Stimulated activated CD4-positive, alpha-beta T cell treated with anti-CD3 and anti-CD28 coated beads, TNF-alpha, amount 100 ng/mL, for 24 hours (primary cell): ENCODE data around the gene MYH15.

ENCODE experiments used
- DNase-seq, 3 experiments: peaks; one replicate each; pipeline ENCODE4 v3.0.0-alpha.2; 2020; ENCODE audit warnings: low read depth in 3 of 3

MYH15 gene

GRCh38 chr3:108510496-108510895 is at the start of gene MYH15:
Gene MYH15 (minus strand): TSS chr3:108510596. CDS start chr3:108510530, 66 bp downstream.
- no peak for DNase-seq

- DNase-seq: no peak
Measured at GRCh38 chr3:108555966-108556581, 45.7 kb upstream of the MYH15 start.

GRCh38 chr3:108554913-108555571 is 44.6 kb upstream of the MYH15 start:
- DNase-seq: no peak

GRCh38 chr3:108554229-108554628 is 43.8 kb upstream of the MYH15 start:
- DNase-seq: no peak

- no peak for DNase-seq
Measured at GRCh38 chr3:108552267-108553159, 42.1 kb upstream of the MYH15 start.

- no peak for DNase-seq
Measured at GRCh38 chr3:108548886-108549285, 38.5 kb upstream of the MYH15 start.

GRCh38 chr3:108548304-108548703 is 37.9 kb upstream of the MYH15 start:
- no peak for DNase-seq

GRCh38 chr3:108546692-108547091 is 36.3 kb upstream of the MYH15 start:
- no peak for DNase-seq

- no peak for DNase-seq
Measured at GRCh38 chr3:108546247-108546646, 35.9 kb upstream of the MYH15 start.

- DNase-seq: no peak
Measured at GRCh38 chr3:108538083-108538482, 27.7 kb upstream of the MYH15 start.

GRCh38 chr3:108528459-108529252 is 18.3 kb upstream of the MYH15 start:
- DNase-seq: no peak

- no peak for DNase-seq
Measured at GRCh38 chr3:108527817-108528216, 17.4 kb upstream of the MYH15 start.

- no peak for DNase-seq
Measured at GRCh38 chr3:108527109-108527508, 16.7 kb upstream of the MYH15 start.

- no peak for DNase-seq
Measured at GRCh38 chr3:108525971-108526370, 15.6 kb upstream of the MYH15 start.

- no peak for DNase-seq
Measured at GRCh38 chr3:108525256-108525655, 14.9 kb upstream of the MYH15 start.

- no peak for DNase-seq
Measured at GRCh38 chr3:108524537-108524936, 14.1 kb upstream of the MYH15 start.

GRCh38 chr3:108518895-108519294 is 8.5 kb upstream of the MYH15 start:
- no peak for DNase-seq

- DNase-seq: no peak
Measured at GRCh38 chr3:108516881-108517280, 6.5 kb upstream of the MYH15 start.

GRCh38 chr3:108513961-108514360 is 3.6 kb upstream of the MYH15 start:
- no peak for DNase-seq

- DNase-seq: no peak
Measured at GRCh38 chr3:108512671-108513070, 2.3 kb upstream of the MYH15 start.

- no peak for DNase-seq
Measured at GRCh38 chr3:108511490-108511889, 1.1 kb upstream of the MYH15 start.

GRCh38 chr3:108511055-108511454 is 659 bp upstream of the MYH15 start:
- DNase-seq: no peak
